Measurements from ENCODE around the gene DNAH2.

DNA sequence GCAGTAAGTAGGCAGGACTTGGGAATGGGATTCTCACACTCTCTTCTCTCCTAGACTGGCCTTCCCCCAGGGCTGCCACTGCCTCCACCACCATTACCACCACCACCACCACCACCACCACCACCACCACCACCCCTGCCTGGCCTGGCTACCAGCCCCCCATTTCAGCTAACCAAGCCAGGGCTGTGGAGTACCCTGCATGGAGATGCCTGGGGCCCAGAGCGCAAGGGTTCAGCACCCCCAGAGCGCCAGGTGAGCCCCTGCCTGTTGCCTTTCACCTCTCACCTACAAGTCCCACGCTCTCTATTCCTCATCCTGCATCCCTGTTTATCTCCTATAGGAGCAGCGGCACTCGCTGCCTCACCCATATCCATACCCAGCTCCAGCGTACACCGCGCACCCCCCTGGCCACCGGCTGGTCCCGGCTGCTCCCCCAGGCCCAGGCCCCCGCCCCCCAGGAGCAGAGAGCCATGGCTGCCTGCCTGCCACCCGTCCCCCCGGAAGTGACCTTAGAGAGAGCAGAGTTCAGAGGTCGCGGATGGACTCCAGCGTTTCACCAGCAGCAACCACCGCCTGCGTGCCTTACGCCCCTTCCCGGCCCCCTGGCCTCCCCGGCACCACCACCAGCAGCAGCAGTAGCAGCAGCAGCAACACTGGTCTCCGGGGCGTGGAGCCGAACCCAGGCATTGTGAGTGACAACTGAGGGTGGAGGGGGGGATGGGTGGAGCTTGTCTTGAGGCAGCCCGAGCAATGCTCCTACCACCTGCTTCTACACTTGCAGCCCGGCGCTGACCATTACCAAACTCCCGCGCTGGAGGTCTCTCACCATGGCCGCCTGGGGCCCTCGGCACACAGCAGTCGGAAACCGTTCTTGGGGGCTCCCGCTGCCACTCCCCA is 129.5 kb downstream of the DNAH2 start:
- TF ChIP-seq, protein P1, sequence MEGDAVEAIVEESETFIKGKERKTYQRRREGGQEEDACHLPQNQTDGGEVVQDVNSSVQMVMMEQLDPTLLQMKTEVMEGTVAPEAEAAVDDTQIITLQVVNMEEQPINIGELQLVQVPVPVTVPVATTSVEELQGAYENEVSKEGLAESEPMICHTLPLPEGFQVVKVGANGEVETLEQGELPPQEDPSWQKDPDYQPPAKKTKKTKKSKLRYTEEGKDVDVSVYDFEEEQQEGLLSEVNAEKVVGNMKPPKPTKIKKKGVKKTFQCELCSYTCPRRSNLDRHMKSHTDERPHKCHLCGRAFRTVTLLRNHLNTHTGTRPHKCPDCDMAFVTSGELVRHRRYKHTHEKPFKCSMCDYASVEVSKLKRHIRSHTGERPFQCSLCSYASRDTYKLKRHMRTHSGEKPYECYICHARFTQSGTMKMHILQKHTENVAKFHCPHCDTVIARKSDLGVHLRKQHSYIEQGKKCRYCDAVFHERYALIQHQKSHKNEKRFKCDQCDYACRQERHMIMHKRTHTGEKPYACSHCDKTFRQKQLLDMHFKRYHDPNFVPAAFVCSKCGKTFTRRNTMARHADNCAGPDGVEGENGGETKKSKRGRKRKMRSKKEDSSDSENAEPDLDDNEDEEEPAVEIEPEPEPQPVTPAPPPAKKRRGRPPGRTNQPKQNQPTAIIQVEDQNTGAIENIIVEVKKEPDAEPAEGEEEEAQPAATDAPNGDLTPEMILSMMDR (IDR thresholded peaks at IDR 0.05) = no peak
- TF ChIP-seq POLR2A (IDR thresholded peaks at IDR 0.05) = no peak
